ENCODE data around the gene ERICH6B. TPM values are rescaled to one million over a fixed set of nuclear protein-coding genes. Genes with fewer than 3 reads are reported as not detected.

ERICH6B gene
- total and polyA plus RNA-seq, 2 of the 8 experiments (the other 6 are each of a cell fraction or from before 2014, with no cell fraction given): not detected

GRCh38 chr13:45540864-45541263 is 74.7 kb downstream of the ERICH6B start:
- CTCF ChIA-PET (ENCODE audit: partially characterized antibody): interaction anchor here (1.3 kb wide), 1 partner anchor 22 kb away, joined by 3 read pairs; no protein-coding TSS in a partner anchor
- Histone ChIP-seq H2BK12ac (ENCODE audit: low read depth, low read length) (no peak overlapping the region), H3K9me3 (ENCODE audit: insufficient read depth in 2 of 2, low read depth in 1 of 2, low read length in 1 of 2) (no peaks in the 10 kb centered on the region), H3K14ac (ENCODE audit: insufficient read length) (no peak overlapping the region), H4K91ac (replicated peaks; ENCODE audit: insufficient read length, low read length) (no peak overlapping the region), H3K36me3 (ENCODE audit: control insufficient read depth in 2 of 4, insufficient read depth in 4 of 4, low read length in 3 of 4) (no peaks in the 10 kb centered on the region; a peak in 2 of 8 replicates), H3K56ac (replicated peaks; ENCODE audit: insufficient read length, low read depth, low read length) (no peak overlapping the region), H3K79me2 (ENCODE audit: control insufficient read depth in 1 of 2, insufficient read depth in 2 of 2, low read length in 2 of 2) (no peaks in the 10 kb centered on the region), H3K4me3 (ENCODE audit: extremely low read depth in 1 of 4, insufficient read depth in 2 of 4, low read depth in 3 of 4, low read length in 4 of 4) (no peak overlapping the region), H3K9ac (replicated peaks in 1 of 4; ENCODE audit: extremely low read depth in 1 of 4, low read depth in 3 of 4, low read length in 3 of 4) (no peak overlapping the region), H3K23me2 (ENCODE audit: low read depth, low read length) (no peaks in the 10 kb centered on the region), H3K79me1 (ENCODE audit: low read depth, low read length) (no peaks in the 10 kb centered on the region), H2BK5ac (ENCODE audit: low read depth, low read length) (no peak overlapping the region), H3K18ac (ENCODE audit: extremely low read depth, low read length) (no peak overlapping the region), H2BK120ac (replicated peaks; ENCODE audit: low read depth, low read length) (no peak overlapping the region), H3K23ac (ENCODE audit: insufficient read length) (peak overlapping the region; percentile 11), H3K4ac (replicated peaks; ENCODE audit: insufficient read length, low read depth, low read length) (no peak overlapping the region), H2AFZ (ENCODE audit: low read length) (no peak overlapping the region), H3K4me1 (replicated peaks in 1 of 4; ENCODE audit: control insufficient read depth in 3 of 4, insufficient read depth in 4 of 4, low read length in 3 of 4) (peaks cover 0 to 2% (median 0%) of the 10 kb centered on the region in 4 experiments; a peak in 3 of 7 replicates), H4K8ac (ENCODE audit: extremely low read depth, insufficient read depth, low read length) (peak overlapping the region; percentile 53; the same call in 1 of the 2 replicates), H4K5ac (ENCODE audit: insufficient read length, low read depth, low read length) (no peak overlapping the region), H3K4me2 (ENCODE audit: insufficient read depth in 1 of 2, low read depth in 2 of 2, low read length in 2 of 2) (no peak overlapping the region), H2BK20ac (ENCODE audit: low read length) (no peak overlapping the region), H4K20me1 (replicated peaks in 1 of 2; ENCODE audit: control insufficient read depth in 1 of 2, insufficient read depth in 2 of 2, low read length in 2 of 2) (no peaks in the 10 kb centered on the region), H3K27me3 (replicated peaks in 1 of 4; ENCODE audit: control insufficient read depth in 3 of 4, extremely low read depth in 1 of 4, insufficient read depth in 3 of 4, low read length in 3 of 4) (no peaks in the 10 kb centered on the region), H2AK5ac (ENCODE audit: low read depth, low read length) (no peak overlapping the region), H2BK15ac (ENCODE audit: low read length) (no peak overlapping the region), H3K27ac (ENCODE audit: low read depth, low read length) (no peak overlapping the region)
- FAIRE-seq: no peak
- POLR2A ChIA-PET (ENCODE audit: partially characterized antibody): no interaction called here
- 91% methylated on average over 10 of the region's 10 CpGs; no CpG with 5 or more reads in 1 of the 2 experiments for WGBS, 2 experiments (ENCODE audit: extremely low coverage in 1 of 2, insufficient coverage in 1 of 2, insufficient read length in 1 of 2, insufficient replicate concordance in 2 of 2, low coverage in 1 of 2, low lambda C conversion rate in 2 of 2, missing lambda C conversion rate in 1 of 2)
- DNase-seq (ENCODE audit: low read depth in 1 of 2, low spot score in 2 of 2): no peak
- TF ChIP-seq TEAD4 (IDR thresholded peaks at IDR 0.05; ENCODE audit: low read depth, low read length): no peak
